GM12891 (cell line): ENCODE measurements around the gene SYNE1.

Experiments used
- PAX5 ChIP-seq: IDR thresholded peaks from 2 replicates; pipeline ENCODE4 v1.6.1; 2011; ENCODE audit warnings: low read length, moderate library complexity, mild to moderate bottlenecking; ENCODE audit not compliant: insufficient read depth, severe bottlenecking
- POLR2A ChIP-seq: IDR thresholded peaks from 2 replicates; pipeline ENCODE4 v1.6.1; 2011; ENCODE audit warnings: low read depth, low read length, control low read depth
- POLR2AphosphoS5 ChIP-seq: IDR thresholded peaks from 2 replicates; pipeline ENCODE4 v1.6.1; 2011; ENCODE audit warnings: low read depth, low read length, control low read depth
- POU2F2 ChIP-seq: IDR thresholded peaks from 2 replicates; pipeline ENCODE4 v1.6.1; 2011; ENCODE audit warnings: low read depth, mild to moderate bottlenecking, control low read depth, low read length, moderate library complexity
- SPI1 ChIP-seq: IDR thresholded peaks from 2 replicates; pipeline ENCODE4 v1.6.1; 2011; ENCODE audit warnings: low read depth, low read length, control low read depth
- TAF1 ChIP-seq: IDR thresholded peaks from 2 replicates; pipeline ENCODE4 v1.6.1; 2011; ENCODE audit warnings: low read depth, low read length, control low read depth

DNA sequence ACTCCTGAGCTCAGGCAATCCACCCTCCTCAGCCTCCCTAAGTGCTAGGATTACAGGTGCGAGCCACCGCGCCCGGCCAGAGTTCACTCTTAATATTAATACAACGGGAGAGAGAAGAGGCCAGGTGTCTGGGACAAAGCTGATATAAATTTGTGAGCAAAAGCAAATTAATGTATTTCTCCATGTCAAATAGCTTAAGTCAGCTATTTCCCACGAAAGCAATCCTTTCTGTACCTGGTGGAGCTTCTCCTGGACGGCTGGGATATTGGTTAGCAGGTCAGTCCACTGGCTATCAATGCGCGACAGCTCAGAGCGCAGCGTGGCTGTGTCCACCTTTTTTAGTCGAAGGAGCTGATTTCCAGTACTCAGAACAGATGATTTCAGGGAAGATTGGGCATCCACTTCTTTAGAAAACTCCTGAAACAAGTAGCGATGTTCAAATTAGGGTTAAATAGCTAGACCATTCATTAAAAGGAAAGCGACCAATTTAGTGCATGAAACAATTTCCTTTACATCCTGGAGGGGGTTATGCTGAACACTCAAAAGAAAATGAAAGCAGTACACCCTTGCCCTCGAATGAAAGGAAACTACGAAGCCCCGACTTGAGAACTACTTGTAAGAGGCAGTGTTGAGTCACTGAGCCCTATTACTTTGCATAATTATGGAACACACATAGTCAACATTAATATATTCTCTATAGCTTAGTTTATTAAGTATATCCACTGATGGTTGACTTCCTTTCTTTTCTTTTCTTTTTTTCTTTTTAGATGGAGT lies 403.4 kb downstream of the SYNE1 start:
- TF ChIP-seq POLR2AphosphoS5 (no peak), POLR2A (no peak), TAF1 (no peak), PAX5 (no peak), SPI1 (no peak), POU2F2 (no peak)
